Measurements from ENCODE around the gene IDH3B.
A peak's percentile ranks its signal among the peaks of the same experiment; 100 is the strongest.

IDH3B gene

DNA sequence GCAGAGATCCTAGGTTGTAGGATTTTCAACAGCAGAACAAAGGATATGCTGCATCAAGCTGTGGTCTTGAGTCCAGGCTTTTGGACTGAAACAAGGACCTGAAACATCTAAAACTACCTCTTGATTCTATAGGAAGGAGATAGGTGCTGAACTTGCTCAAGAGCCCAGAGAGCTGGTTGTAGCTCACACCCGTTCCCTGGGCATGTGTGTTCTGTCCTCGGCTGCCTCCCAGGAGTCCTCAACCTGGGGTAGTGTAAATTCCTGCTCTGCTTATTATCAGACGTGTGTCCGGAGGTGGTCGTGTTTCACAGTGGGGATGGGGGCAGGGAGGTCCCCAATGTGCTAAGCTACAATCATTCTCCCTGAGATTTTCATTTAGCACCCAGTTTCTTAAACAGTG is 6.8 kb downstream of the IDH3B start:
- no peak for DNase-seq (ENCODE audit: low read depth in 2 of 2)

DNA sequence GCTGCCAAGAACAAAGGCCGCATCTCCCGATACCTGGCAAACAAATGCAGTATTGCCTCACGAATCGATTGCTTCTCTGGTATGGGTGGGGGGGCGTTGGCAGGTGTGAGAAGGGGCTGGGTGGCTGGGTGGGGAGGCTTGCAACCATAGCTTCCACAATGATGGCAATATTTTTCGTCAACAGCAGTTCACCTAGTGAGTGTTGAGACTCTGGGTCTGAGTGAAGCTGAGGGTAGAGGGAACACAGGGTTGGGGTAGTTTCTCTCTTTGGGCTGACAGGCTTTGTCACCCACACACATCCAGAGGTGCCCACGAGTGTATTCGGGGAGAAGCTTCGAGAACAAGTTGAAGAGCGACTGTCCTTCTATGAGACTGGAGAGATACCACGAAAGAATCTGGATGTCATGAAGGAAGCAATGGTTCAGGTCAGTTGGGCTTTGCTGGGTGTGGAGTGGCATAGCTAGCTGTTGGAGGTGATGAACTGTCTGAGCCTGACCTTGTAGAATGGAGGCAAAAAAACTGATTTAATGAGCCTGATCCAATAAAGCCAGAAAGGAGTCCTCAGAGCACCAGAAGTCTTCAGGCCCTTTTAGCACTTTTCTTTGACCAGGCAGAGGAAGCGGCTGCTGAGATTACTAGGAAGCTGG is 7.4 kb downstream of the IDH3B start:
- DNase-seq (ENCODE audit: low read depth in 2 of 2) = no peak

DNA sequence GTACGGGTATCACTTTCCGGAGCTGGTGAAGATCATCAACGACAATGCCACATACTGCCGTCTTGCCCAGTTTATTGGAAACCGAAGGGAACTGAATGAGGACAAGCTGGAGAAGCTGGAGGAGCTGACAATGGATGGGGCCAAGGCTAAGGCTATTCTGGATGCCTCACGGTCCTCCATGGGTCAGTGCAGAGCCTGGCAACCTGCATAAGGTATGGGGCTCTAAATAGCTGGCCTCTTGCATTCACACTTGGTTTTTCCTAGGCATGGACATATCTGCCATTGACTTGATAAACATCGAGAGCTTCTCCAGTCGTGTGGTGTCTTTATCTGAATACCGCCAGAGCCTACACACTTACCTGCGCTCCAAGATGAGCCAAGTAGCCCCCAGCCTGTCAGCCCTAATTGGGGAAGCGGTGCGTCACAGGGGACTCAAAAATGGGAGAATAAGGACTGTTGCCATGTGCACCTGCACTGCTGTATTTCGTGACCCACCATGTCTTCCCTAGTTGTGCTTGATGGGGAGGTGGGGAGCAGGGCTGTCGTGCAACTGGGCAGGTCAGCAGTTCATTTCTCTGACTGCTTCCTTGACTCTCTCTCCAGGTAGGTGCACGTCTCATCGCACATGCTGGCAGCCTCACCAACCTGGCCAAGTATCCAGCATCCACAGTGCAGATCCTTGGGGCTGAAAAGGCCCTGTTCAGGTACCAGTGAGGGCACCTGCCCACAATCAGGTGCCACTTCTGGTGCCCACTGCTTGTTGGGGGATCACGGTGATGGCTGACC is 8.5 kb downstream of the IDH3B start:
- DNase-seq (ENCODE audit: low read depth in 2 of 2) = no peak

DNA sequence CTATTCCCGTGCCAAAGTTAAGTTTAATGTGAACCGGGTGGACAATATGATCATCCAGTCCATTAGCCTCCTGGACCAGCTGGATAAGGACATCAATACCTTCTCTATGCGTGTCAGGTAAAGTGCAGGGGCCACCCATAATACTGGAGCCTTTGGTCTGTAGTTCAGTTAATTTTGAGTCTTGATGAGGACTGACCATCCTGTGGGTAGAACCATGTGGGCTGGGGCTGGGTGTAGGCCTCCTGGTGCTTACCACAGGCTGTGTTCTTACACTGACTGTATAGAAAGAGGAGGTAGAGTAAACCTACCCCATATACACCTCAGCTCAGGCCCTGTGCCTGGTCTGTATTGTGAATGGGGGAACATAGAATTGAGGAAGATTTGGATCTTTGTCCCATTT is 9.2 kb downstream of the IDH3B start:
- no peak for DNase-seq (ENCODE audit: low read depth in 2 of 2)

DNA sequence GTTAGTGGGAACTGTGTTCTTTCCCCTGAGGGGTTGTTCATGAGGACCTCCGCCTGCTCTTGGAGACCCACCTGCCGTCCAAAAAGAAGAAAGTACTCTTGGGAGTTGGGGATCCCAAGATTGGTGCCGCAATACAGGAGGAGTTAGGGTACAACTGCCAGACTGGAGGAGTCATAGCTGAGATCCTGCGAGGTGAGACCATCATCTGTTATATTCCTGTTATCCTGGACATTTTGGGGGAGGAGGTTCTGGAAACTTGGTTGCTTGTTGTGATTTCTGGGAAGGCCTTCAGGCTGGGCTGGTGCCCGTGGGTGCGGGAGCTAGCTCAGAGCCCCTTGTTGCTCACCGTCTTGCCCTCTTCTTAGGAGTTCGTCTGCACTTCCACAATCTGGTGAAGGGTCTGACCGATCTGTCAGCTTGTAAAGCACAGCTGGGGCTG is 9.6 kb downstream of the IDH3B start:
- no peak for DNase-seq (ENCODE audit: low read depth in 2 of 2)

DNA sequence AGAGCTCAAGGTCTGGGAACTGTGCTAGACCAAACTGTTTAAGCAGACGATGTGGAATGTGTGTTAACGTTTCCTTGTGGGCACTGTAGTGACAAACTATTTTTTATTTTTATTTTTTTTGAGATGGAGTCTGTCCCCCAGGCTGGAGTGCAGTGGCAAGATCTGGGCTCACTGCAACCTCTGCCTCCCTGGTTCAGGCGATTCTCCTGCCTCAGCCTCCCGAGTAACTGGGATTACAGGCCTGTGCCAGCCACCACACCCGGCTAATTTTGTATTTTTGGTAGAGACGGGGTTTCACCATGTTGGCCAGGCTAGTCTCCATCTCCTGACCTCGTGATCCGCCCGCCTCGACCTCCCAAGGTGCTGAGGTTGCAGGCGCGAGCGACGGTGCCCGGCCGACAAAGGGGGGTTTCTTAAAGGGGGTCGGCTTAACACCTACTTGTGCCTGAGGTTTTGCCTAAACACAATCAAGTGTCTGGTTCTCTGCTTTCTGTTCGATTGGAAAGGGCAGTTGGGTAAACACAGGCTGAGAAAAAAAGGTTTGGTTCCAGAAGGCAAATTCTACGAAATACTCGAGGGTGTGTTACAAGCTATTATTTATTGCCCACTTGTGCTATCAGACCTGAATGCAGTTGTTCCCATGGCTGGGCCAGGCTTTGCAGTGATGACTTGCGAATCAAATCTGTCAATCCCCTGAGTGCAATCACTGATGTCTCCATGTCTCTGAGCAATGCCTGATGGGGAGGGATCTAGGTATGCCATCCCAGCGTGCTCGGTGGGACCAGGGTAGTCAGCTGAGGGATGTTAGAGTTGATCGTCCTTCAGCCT is 10.2 kb downstream of the IDH3B start:
- DNase-seq (ENCODE audit: low read depth in 2 of 2) = no peak

DNA sequence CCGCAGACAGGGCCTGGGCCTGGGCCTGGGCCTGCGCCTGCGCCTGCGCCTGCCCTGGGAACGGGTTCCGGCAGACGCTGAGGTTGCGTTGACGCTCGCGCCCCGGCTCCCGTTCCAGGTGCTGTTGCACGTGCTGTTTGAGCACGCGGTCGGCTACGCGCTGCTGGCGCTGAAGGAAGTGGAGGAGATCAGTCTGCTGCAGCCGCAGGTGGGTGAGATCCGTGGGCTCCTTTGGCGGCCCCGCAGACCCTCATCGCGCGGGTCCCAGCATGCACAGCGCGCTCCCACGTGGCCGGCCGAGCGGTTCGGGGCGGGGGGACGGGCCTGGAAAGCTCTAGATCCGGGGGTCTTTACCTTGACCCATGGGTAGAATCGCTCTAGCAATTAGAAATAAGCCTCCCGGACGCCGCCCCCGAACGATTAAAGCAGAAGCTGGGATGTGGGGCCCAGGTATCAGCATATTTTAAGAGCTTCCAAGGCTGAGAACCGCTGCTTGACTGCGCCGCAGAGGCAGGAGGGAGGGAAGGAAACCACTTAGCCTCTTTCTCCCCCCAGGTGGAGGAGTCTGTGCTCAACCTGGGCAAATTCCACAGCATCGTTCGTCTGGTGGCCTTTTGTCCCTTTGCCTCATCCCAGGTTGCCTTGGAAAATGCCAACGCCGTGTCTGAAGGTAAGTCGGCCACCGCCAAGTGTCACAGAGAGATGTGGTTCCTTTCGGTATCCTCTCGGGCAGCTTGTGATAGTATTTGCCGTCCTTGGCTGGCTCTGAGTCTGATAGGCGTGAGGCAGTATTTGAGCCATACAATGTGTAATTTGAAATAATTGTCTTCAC is 11.1 kb downstream of the IDH3B start:
- peak in 1 of 2 donors; percentile 31 for DNase-seq (ENCODE audit: low read depth in 2 of 2)

DNA sequence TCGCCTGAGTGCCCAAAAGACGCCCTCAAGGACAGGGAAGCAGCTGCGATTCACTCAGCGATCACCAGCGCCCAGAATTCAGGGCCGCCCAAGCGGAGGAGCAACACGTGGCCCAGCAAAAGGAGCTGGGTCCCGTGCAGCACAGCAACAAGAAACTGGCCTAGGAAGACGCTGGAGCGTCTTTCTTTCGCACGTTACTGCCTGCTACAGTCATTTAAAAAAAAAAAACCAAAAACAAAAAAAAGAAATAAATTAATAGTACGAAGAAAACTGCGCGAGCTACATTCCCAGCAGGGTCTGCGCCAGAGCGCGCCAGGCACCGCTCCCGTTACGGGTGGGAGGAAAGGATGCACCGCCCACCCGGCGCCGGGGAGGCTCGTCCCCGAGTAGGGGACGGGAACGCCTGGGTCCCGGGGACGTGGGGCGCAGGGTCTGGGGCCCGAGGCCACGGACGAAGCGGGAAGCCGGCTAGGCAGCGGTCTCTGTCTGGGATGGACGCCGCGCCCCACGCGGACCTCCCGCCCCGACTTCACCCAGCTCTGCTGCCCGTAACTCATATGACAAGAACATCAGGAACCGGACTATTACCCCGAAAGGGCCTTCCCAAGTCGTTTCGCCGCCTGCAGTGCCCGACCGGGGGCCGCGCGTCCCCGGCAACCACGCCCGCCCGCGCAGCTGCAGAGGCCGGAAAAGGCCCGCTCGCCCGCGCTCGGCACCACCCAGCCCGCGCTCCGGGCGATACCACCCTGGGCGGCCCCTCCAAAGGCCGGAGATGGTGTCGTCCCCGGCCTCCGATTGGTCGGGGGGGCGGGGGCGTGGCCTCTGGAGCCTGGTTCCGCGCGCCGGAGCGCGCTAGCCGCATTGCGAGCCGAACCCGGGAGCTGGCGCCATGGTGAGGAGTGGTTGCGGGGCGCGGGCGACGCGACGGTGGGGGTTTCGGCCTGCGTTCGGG is 12.0 kb downstream of the IDH3B start, which contains the start of gene NOP56:
Gene NOP56 (plus strand): TSS at position 861 of the 952 bp plus-strand sequence. CDS start 29 bp downstream, at position 890.
- DNase-seq (ENCODE audit: low read depth in 2 of 2) = peak; percentile 91 to 92

DNA sequence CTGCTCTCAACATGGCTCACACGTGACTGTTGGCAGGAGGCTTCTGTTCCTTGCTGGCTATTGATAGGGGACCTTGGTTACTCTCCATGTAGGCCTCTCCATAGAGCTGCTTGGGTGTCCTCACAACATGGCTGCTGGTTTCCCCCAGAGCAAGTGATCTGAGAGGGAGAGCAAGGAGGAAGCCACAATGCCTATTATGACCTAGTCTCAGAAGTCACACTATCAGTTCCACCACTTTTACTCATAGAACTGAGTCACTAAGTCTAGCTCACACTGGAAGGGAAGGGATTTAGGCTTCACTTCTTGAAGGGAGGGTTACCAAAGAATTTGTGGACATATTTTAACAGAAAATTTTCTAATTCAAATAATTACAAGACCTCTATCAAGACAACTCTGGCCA is 20.3 kb downstream of the IDH3B start:
- DNase-seq (ENCODE audit: low read depth in 2 of 2) = no peak

DNA sequence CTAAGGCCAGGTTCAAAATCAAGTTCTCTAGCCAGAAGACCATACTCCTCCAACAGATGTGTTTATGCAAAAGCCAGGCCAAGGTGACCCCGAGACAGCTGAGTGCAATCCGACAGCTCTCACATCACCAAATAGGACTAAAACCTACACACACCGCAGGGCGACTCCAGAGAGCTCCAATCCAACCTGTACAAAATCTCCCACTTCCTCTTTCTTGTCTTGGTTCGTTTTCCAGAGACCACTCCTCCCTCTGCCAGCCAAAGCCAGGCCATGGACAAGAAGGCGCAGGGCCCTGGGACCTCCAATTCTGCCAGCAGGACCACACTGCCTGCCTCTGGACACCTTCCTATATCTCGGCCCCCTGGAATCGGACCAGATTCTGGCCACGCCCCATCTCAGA is 23.1 kb downstream of the IDH3B start:
- DNase-seq (ENCODE audit: low read depth in 2 of 2) = no peak

DNA sequence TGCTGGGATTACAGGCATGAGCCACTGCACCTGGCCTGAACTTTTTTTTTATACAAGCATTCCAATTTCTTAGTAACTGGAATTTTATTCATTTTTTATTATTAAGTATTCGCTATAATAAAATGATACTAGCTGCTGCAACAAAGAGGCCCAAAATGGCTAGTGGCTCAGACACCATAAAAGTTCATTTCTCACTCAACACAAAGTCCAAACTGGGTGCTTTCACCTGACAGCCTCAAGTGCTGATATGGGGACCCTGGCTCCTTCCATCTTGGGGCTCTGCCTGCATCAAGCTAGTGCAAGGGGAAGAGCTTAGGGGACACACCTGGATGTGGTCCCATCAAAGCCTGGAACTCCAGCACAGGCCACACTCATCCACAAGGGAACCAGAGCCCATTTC is 23.8 kb downstream of the IDH3B start:
- DNase-seq (ENCODE audit: low read depth in 2 of 2) = no peak

DNA sequence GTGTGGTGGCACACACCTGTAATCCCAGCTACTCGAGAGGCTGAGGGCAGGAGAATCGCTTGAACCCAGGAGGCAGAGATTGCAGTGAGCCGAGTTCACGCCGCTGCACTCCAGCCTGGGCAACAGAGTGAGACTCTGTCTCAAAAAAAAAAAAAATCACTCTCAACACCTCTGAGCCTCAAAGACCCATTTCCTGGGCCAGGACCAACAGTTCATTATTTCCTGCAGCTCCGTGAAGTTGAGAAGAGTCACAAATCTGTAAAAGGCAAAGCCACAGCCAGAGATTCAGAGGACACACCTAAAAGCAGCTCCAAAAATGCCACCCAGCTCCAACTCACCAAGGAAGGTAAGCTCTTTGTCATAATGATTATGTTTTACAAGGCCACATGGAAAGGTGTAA is 26.8 kb downstream of the IDH3B start:
- no peak for DNase-seq (ENCODE audit: low read depth in 2 of 2)

DNA sequence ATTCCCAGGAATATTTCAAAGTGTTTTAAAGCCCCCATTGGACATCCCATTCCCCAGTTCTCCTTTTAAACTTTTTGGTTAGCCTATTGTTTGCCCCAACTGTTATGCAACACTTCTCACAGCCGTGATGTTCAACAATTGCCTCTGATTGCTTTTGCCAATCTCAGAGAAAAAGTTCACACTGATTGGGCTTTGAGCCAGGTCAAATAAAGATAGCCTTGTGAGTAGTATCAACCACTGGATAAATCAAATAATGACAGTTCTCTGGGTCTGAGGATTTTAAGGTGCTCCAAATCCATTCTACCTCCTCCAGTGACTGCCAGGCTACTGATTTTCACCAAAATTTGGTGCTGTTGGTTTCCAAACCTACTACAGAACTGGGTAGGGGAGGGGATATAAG is 30.6 kb downstream of the IDH3B start:
- no peak for DNase-seq (ENCODE audit: low read depth in 2 of 2)

DNA sequence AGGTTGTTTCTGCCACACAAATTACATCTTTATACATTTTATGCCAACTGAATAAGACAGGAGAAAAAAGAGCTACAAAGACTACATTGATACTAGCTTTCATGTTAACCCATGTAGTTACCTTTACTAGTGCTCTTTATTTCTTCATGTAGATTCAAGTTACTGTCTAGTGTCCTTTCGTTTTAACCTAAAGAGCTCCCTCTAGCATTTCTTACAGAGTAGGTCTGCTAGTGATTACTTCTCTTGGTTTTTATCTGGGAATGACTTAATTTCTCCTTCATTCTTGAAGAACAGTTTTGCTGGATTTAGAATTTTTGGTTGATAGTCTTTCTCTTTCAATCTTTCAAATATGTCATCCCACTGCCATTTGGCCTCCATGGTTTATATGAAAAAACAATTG is 32.8 kb downstream of the IDH3B start:
- no peak for DNase-seq (ENCODE audit: low read depth in 2 of 2)

DNA sequence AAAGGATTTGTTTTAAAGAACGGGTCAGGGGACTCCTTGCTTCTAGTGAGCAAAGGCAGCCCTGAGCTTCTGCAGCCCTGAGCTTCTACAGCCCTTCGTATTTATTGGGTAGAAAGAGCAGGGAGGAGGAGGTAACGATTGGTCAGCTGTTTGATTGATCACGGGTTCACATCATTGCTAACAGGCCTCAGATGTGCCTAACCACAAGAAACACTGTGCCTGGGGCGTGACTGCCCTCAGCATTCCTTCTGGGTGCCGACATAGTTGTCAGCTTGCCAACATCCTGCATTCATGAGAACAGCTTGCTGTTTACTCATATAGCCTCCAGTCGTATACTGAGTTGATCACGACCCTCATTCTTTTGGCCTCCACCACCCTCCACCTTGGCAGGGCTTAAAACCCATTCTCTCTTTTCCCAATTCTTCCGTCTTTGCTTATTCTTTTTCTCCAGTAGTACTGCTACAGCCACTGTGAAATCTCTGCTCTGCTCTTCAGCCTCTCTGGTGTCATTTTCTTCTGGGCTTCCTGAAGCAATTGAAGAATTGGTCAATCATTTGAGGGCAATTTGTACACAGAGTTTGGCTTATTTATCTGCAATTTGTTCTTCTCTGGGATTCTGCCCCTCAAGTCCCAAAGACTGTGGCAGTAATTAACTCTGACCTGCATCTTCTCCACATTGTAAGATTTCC is 37.0 kb downstream of the IDH3B start:
- no peak for DNase-seq (ENCODE audit: low read depth in 2 of 2)

DNA sequence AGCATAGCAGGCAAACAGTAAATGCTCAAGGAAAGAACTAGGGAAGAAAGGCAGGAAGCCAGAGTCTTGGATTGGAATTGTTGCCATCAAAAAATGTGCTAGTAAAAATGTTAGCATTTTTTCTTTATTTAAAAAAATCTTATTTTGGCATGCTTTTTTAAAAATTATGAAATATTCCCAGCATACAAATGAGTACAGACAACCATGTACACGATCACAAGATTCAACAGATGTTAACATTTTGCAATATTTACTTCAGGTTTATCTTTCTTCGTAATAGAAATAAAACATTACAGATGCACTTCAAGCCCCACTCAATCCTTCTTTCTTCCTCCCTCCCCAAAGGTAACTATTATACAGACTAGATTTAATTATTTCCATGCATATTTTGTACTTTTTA is 39.0 kb downstream of the IDH3B start:
- no peak for DNase-seq (ENCODE audit: low read depth in 2 of 2)

DNA sequence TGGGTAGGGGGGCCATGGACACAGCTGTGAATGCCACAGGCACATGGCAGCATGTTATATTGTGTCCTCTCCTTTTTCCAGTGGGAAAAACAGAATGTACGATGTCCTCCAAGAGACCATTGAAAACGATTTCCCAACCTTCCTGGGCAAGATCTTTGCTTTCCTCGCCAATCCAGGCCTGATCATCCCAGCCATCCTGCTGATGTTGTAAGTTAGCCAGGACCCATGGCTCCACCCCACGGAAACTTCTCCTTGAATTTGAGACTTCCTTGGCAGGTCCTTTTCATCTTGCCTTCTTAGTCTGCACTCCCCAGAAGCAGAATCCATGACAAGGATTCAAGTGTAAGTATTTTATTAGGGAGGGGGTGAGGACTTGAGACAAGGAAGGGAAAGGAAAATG is 39.8 kb downstream of the IDH3B start:
- DNase-seq (ENCODE audit: low read depth in 2 of 2) = no peak

DNA sequence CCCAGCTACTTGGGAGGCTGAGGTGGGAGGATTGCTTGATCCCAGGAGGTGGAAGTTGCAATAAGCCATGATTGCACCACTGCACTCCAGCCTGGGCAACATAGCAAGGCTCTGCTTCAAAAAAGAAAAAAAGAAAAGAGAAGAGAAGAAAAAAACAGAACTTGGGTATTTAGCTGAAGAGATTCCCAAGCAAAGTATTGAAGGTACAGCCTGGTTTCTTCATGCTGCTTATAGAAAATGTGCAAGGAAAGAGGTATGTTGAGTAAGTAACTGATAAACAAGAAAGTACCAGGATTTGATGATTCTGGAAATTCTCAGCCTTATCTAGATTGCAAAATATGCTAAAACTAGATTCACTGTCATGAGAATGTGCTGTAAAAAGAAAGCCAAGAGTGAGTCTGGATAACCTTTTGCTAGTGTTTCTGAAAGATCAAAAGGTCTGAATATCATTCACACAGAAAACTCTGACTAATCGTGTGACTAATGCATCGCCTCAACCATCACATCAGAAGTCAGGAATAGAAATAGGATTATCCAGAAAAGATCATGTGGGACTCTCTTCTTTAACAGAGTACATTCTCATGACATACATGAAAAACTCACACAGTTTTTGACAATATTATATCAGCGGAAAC is 43.9 kb downstream of the IDH3B start:
- DNase-seq (ENCODE audit: low read depth in 2 of 2) = no peak

DNA sequence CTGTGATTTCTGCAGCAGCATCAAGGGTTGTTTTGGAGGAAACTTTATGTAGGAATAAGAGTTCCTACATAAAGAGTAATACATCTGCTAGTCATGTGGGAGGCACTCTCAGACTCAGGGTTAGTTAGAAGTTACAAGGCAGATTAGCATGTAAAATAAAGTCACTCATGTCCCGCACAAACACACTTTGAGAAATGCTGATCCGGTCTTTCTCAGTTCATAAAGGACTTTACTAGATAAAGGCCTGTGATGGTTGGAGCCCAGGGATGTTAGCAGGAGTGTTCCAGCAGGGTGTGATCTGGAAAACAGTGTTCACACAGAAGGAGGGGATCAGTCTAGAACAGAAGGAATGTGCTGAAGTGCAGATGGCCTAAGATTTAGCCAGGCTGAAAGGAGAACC is 44.7 kb downstream of the IDH3B start:
- DNase-seq (ENCODE audit: low read depth in 2 of 2) = no peak

All from activated CD4-positive, alpha-beta T cell treated with anti-CD3 and anti-CD28 coated beads for 24 hours (primary cell).